GM19395 (cell line): Measurements from ENCODE around the gene RPS16.
A peak's percentile ranks its signal among the peaks of the same experiment; 100 is the strongest.

ENCODE experiments used
- ATAC-seq: cut with Tn5 transposase; IDR thresholded peaks from one replicate; pipeline ENCODE4 v1.9.1; 2021; ENCODE audit warnings: mild to moderate bottlenecking, moderate library complexity; ENCODE audit not compliant: unreplicated experiment

Gene RPS16

DNA sequence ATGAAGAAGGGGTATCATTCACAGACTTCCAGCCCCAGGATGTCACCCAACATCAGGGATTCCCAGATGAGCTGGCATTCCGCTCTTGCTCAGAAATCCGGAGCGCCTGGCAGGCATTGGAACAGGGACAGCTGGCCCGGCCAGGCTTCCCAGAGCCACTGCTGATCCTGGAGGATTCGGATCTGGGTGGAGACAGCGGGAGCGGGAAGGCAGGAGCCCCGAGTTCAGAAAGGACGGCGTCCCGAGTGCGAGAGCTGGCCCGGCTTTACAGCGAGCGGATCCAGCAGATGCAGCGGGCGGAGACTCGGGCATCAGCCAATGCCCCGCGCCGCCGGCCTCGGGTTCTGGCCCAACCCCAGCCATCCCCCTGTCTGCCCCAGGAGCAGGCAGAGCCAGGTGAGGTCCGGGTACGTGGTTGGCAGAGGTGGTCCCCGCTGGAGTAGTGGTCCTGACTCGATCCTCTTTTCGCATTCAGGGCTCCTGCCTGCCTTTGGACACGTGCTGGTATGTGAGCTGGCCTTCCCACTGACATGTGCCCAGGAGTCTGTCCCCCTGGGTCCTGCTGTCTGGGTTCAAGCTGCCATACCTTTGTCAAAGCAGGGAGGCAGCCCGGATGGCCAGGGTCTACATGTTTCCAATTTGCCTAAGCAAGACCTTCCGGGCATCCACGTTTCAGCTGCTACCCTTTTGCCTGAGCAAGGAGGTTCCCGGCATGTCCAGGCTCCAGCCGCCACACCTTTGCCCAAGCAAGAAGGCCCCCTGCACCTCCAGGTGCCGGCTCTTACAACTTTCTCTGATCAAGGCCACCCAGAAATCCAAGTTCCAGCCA lies 12.3 kb downstream of the RPS16 start:
- no peak for ATAC-seq

DNA sequence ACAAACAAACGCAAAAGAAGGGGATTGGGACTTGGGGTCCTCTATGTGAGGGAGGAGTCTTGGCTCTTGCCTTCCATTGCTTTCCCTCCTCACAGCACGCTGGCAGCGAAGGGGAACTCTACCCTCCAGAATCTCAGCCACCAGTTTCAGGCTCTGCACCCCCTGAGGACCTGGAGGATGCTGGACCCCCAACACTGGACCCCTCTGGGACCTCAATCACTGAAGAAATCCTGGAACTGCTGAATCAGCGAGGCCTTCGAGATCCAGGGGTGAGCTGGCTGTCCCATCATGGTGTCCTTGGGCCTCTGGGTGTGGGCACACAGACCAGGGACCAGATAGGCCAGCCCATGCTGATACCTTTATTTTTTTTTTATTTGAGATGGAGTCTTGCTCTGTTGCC lies 13.7 kb downstream of the RPS16 start:
- no peak for ATAC-seq

DNA sequence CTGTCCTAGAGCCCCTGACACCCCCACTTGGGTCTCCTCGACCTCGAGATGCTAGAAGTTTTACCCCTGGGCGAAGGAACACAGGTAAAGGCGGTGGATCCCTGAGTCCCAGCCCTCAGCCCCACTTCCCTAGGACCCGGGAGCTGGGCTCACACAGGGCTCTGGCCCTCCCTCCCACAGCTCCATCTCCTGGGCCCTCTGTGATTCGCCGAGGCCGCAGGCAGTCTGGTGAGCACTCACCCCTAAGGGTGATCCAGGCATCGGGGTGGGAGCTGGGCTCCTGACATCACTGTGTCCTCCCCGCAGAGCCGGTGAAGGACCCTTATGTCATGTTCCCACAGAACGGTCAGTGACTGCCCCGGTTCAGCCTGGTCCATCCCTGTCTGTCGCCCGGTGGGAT lies 15.0 kb downstream of the RPS16 start:
- ATAC-seq = no peak

DNA sequence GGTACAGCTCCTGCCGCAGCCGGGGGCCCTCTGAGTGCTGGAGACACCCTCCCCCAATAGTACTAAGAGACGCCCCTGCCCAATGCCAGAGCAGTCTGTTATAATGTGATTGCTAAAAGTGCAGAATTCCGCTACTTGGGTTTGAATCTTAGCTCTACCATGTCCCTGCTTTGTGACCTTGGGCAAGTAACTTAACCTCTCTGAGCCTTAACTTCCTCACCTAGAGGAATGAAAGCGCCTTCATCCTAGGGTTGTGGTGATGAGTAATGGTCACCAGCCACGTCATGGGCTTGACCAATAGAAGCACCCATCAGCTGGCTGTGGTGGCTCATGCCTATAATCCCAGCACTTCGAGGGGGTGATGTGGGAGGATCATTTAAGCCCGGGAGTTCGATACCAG lies 16.7 kb downstream of the RPS16 start:
- ATAC-seq = no peak

DNA sequence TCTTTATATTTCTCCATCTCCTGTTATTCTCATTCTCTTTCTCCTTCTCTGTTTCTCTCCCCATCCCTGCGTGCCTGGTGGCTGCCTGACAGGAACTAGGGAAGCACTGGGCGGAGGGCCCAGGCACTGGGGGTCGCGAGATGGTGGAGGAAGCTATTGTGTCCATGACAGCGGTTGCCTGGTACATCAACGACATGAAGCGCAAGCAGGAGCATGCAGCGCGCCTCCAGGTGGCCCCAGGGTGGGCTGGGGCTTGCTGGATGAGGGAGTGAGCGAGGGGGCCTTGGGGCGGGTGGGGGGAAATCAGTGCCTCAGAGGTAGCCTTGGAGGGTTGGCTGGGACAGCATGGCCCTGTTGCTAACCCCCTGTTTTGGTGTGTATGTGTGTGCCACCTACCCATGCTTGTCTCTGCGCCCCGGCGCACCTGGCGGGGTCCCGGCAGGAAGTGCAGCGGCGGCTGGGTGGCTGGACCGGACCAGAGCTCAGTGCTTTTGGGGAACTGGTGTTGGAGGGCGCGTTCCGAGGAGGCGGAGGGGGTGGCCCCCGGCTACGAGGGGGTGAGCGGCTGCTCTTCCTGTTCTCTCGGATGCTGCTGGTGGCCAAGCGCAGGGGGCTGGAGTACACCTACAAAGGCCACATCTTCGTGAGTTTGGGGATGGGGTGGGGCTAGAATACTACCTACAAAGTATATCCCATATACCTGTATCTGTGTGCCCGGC lies 18.1 kb downstream of the RPS16 start:
- ATAC-seq = no peak

DNA sequence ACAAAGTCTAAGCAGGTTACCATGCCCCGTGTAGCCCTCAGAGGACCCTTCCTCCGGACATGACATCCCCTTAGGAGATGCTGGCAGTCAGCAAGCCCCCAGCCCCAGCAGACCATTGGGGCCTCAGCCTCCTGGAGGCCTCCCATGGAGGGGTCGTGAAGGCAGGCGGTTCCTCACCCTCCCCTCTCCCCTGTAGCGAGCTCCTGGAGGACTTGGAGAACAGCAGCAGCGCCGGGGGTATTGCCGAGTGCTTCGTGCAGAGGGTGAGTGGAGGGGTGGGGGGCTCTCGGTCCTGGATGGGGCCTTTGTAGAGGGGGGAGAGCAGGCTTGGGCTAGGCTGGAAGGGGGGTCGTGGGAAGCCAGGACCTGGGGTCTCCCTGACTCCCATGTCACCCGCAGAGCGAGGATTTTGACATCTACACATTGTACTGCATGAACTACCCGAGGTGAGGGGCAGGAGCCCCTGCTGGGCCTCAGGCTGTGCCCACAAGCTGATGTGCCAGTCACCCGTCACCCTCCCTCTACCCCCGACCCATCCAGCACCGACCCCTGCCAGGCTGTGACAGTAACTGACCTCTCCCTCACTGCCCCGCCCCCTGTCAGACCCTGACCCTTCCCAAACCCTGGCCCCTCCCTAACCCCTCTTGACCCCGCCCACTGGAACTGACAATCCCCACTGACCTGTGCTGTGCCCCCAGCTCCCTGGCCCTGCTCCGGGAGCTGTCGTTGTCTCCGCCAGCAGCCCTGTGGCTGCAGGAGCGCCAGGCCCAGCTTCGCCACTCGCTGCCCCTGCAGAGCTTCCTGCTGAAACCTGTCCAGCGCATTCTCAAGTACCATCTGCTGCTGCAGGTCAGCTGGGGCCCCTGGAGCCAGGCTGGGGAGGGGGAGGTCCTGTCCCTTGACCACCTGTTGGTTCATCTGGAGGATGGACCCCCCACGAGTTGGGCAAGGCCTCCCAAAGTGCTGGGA lies 19.3 kb downstream of the RPS16 start:
- no peak for ATAC-seq

DNA sequence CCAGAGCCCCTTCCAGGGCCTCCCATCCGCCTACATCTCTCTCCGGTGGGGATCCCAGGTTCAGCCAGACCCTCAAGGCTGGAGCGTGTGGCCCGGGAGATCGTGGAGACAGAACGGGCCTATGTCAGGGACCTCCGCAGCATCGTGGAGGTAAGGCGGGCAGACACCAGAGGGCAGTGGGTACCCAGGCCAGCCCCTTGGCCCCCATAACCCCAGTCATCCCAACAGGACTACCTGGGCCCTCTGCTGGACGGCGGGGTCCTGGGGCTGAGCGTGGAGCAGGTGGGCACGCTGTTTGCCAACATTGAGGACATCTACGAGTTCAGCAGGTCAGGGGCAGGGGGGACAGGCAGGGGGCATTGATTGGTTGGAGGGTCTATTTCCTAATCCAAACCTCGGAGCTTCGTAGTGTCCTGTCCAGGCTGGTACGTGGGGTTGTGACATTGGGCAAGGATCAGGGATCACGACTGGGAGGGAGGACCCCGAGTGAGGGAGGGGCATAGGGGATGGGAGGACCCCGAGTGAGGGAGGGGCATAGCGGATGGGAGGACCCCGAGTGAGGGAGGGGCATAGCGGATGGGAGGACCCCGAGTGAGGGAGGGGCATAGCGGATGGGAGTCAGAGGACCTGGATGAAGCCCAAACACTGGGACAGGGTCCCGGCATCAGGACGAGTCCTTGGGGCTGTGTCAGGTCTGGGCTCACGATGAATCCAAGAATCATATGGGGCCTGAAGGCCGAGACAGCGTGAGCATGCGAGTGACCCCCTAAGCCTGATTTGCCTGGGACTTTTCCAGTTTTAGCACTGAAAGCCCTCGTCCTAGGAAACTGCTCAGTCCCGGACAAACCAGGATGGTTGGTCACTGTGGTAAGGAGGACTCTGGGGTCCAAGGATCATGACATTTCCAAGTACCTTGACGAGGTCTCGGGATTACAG lies 20.4 kb downstream of the RPS16 start:
- ATAC-seq = no peak

DNA sequence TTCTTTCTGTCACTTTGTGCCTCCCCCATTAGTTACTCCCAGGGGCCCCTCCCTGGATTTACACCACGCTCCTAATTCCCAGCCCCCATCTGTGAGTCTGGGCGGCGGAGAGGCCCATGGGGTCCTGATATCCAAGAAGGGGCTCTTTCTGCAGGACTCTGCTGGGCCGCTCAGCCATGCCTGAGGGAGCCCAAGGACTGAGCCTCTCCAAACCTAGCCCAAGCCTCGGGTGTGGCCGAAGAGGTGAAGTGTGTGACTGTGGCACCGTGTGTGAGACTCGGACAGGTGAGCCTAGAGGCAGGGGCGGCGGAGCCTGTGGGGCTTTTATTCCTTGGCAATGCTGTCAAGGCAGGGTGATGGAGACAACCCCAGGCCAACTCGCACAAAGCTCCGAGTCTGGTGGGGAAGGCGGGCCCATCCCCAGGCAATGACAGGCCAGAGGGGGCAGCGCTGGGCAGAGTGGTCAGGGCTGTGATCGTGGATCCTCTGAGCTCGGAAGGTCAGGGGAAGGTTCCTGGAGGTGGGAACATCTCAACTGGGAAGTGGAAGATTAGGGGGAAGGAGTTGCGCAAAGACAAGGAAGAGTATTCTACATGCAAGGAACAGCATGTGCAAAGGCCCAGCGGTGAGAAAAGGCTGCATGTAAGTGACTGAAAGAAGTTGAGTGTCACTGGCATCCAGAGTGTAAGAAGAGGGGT lies 21.7 kb downstream of the RPS16 start:
- ATAC-seq = no peak

DNA sequence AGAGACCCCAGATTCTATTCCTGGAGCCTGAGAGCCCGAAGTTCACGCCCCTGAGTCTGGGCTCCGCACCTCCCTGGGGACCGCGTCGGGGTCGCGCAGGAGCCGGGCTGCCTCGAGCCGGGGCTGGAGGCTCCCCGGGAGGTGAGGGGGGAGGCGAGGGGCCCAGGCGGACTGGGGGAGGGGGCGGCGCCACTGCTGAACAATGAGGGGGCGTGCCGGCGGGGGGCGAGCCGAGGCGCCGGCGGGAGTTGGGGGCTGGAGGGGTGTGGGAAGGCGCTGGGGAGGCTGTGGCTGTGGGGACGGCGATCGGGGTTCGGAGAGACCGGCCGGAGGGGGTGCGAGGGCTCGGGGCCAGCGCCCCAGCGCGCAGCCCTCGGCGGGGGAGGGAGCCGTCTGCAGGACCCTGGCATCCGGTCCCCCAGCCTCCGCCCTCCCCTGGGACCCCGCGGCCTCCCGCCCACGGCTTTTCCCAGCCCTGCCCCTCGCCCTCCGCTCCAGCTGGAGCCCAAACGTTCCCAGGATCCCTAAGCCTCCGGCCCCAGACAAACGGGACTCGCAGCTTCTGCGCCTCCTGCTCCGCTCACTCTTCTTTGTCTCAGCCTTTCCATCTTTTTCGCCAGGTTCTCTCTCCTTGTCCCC lies 22.4 kb downstream of the RPS16 start:
- no peak for ATAC-seq

DNA sequence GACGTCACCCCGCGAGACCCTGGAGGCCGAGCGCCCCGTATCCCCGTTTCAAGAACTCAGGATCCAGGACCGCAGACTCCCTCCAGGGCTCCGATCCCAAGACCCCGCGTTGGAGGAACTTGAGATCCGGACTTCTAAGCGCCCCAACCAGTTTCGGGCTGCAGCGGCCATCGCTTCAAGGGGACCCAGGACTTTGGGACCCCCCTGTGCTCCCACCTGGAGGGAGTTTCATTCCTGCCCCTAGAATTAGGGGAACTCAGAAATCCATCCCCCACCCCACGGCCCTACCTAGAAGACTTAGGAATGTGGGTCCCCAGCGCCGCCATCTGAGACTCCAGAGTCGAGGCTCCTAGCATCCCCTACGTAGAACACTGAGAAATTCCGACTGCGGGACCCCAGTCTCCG lies 22.9 kb downstream of the RPS16 start:
- no peak for ATAC-seq

DNA sequence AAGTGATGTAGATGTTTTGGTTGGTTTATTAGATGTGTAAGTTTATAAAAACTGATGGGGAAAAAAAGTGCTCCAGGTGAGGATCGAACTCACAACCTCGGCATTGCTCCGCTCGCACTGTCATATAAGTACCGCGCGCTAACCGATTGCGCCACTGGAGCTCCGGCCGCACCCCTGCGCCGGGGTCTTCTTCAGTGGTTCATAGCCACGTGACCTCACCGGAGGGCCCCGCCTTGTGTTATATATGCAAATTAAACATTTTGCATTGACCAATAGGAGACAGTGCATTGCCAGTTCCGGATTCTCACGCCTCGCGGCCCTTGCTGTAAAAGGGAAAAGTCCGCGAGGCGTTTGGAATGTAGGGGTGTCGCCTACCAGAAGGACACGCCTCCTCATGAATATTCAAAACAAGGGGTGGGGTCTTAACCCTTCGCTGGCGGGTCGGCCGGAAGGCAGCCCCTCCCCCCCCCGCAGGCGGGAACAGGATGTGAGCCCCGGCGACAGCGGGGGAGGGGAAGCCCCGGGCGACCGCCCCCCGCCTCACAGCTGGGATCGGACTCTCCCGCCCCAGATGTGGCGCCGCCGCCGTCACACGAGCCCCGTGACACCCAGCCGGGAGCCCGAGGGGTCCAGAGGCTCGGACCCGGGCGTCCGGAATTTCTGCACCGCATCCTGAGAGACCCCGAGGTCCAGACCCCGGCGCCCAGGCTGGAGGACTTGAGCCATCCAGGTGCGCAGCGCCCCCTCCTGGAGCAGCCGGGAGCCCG lies 23.5 kb downstream of the RPS16 start, which contains the start of gene PLEKHG2:
PLEKHG2 (plus strand) TSS at position 570 of the 767 bp plus-strand sequence. CDS start 1,418 bp downstream, outside the sequence.
- peak; percentile 61 for ATAC-seq

DNA sequence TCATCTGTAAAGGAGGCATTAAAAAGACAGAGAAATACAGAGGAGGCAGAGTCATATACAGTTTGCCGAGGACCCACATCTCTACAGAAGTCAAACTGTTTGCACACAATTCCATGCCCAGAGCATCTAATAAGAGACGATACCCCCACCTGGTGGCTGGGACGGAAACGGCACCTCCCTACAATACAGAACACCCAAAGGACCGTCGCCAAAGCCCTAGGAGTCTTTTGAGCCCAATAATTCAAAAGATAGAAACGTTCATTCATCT lies 24.0 kb downstream of the RPS16 start:
- peak; percentile 30 for ATAC-seq

DNA sequence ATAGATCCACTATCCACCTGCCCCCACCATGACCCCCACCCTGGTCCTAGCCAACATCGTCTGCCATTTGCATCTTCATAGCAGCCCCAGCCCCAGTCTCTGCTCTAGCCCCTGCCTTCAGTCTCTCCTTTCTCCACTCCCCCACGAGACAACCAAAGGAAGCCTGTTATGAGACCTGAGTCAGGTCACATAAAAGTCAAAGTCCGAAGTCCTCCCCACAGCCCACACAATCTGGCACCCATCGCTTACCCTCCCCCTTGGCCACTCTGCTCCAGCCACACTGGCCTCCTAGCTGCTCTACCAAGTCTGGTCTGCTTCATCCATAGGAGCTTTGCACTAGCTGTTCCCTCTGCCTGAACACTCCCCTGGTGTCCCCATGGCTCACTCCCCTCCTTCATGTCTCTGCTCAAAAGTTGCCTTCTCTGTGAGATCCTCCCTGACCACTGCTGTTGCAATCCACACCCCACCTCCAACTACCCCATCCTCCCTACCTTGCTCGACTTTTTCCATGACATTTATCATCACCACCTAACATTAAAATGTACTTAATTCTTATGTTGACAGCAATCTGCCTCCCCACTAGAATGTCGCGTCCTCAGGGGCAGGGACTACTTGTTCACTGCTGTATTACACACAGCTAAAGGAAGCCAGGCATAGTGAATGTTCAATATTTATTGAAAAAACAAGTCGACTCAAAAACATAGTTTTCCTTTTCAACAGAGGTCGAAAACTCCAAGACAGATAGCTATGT lies 24.5 kb downstream of the RPS16 start:
- no peak for ATAC-seq

DNA sequence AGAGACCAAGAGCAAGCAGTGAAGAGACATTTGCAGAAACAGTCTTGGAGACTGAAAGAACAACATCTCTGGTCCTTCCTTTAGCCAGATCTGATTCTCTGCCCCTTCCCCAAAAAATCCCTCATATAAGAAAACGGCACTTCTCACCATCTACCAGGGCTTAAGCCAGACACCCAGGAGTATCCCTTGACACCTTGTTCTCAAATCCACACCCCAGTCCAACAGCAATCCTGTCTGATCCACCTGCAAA lies 25.0 kb downstream of the RPS16 start:
- ATAC-seq = no peak

DNA sequence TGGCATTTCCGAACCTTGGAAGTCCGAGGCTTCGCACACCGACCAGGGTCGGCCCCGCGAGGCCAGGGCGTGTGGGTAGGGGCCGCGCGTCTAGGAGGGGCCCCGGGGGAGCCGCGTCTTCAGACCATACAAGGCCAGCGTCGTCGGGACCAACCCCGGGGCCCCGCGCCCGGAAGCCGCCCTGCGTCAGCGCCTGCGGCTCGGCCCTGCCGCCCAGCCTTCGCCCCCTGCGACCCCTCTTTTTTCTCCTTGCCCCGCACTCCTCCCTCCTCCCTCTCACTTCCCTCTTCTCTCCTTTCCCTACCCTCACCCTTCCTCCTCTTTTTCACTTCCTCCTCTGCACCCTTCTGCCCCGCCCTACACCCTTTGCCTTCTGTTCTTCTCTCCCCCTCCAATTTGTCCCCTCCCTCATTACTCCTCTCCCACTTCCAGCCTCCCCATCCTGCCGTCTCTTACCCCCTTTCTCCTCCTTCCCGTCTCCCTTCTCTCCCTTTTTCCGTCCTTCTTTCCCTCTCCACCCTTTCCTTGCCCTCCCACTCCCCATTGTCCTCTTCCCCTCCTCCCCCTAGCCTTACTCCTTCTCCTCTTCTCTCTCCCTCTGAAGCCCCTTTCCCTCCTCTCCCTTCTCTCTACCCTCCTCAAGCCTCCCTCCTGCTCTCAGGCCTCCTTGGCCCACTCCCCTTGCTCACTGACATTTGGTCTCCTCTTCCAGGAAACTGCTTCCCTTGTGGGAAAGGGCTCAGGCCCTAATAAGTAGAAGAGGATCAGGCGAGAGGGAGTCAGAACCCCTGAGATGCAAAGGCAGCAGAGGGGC lies 25.5 kb downstream of the RPS16 start:
- no peak for ATAC-seq

DNA sequence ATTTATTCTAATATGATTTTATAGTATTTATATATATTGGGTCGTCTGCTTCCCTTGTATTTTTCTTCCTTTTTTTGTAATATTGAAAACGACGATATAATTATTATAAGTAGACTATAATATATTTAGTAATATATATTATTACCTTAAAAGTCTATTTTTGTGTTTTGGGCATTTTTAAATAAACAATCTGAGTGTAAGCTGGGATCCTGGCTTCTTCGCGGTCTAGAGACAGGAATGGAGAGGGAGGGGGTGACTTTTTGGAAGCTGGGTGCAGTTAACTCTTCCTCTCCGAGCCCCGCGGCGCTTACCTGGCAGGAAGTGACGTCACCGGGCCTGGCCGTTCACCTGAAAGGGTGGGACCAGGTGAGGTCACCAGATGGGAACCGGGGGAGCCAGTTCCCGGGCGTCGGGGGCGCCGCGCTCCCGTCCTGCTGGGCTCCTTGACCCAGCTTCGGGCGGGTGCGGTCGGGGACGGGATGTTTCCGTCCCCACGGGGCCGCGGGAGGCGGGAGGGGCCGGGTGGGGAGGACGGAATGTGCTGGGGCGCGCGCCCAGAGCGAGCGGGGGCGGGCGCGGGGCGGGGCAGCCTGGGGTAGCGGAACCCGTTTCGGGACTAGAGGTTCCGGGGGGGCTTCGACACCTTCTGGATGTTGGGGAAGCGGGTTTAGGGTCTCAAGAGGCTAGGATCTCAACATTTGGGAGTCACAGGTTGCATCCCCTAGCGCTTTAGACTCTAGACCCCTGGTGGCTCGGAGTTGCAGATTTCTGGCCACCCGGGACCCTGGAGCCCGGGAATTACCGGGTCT lies 26.3 kb downstream of the RPS16 start:
- no peak for ATAC-seq
